Panc1 (cell line): ENCODE data around the gene KCNJ12.
"Not testable (repeated sequence)": the region's sequence is repeated elsewhere in the genome, so short reads cannot be mapped to it uniquely, and the experiment has no call there.

ENCODE experiments used
- POLR2AphosphoS5 ChIP-seq: IDR thresholded peaks from 2 replicates; pipeline ENCODE4 v1.6.1; 2012; ENCODE audit warnings: mild to moderate bottlenecking, low read depth, low read length, moderate library complexity
- TF ChIP-seq, protein P1 (sequence below): fragments of 450-650 bp; IDR thresholded peaks from 2 replicates; pipeline ENCODE4 v1.5.1; 2017; ENCODE audit warnings: mild to moderate bottlenecking

DNA sequence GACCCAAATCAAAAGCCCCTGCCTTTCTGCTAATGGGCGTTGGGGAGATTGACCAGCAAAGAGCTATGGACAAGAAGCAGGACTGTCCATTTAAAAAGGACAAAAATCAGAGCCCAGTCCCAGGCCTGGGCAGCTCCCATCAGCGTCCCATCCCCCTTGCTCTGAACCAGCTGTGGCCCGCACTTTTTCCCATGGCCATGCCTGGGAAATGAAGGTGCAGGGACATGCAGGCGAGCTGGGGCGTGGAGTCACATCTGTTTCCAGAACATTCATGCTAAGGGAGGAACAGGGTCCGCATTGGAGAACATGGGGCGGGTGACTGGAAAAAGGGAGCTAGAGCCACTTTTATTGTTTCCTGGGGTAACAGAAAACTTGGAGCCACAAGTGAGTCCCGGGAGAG is 50.7 kb downstream of the KCNJ12 start:
- TF ChIP-seq, protein P1, sequence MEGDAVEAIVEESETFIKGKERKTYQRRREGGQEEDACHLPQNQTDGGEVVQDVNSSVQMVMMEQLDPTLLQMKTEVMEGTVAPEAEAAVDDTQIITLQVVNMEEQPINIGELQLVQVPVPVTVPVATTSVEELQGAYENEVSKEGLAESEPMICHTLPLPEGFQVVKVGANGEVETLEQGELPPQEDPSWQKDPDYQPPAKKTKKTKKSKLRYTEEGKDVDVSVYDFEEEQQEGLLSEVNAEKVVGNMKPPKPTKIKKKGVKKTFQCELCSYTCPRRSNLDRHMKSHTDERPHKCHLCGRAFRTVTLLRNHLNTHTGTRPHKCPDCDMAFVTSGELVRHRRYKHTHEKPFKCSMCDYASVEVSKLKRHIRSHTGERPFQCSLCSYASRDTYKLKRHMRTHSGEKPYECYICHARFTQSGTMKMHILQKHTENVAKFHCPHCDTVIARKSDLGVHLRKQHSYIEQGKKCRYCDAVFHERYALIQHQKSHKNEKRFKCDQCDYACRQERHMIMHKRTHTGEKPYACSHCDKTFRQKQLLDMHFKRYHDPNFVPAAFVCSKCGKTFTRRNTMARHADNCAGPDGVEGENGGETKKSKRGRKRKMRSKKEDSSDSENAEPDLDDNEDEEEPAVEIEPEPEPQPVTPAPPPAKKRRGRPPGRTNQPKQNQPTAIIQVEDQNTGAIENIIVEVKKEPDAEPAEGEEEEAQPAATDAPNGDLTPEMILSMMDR, result not testable (repeated sequence)
- TF ChIP-seq POLR2AphosphoS5, result not testable (repeated sequence)
